Urothelium cell line (cell line): Measurements from ENCODE around the gene GMPR2.

Experiments used
- DNase-seq: peaks from one replicate; pipeline ENCODE4 v3.0.0; 2011; ENCODE audit warnings: low spot score, mixed read lengths
- FAIRE-seq: peaks from 2 replicates; lab custom pipeline; 2011; peaks lifted over from hg19 to GRCh38; lab: Jason Lieb, UNC

The GMPR2 gene

DNA sequence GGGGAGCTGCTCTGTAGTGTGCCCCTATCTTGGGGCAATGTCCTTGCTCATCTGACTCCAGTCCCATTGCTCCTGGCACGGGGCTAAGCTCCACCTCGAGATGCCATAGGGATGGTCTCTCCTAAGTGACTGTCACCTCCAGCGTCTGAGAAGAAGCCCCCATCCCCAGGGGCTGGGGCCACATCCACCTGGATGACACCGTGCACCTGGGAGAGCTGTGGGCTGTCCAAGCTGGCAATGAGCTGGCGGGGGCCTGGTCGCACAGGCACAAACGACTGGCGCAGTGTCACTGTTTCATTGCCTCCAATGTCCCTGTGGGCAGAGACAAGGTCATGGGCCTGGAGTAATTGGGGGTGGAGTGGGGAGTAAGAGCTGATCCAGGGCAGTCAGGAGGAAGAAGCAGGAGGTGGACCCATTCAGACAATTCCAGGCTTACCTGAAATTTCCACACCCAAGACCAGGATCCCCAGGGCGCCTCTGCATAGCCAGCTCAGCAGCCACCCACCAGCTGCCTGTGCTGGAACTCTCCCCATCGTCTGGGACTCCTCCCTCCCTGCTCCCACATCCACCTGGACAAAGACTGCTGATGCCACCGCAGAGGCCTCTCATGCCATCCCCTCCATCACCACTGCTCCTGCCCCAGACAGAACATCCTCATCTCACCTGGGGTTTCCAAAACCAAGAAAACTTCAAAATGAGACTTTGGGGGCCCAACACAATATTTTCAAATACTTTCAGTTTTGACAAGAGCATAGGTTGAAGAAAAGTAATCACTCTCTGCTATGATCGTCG lies 16.7 kb downstream of the GMPR2 start:
- DNase-seq: no peak
- no peak for FAIRE-seq

DNA sequence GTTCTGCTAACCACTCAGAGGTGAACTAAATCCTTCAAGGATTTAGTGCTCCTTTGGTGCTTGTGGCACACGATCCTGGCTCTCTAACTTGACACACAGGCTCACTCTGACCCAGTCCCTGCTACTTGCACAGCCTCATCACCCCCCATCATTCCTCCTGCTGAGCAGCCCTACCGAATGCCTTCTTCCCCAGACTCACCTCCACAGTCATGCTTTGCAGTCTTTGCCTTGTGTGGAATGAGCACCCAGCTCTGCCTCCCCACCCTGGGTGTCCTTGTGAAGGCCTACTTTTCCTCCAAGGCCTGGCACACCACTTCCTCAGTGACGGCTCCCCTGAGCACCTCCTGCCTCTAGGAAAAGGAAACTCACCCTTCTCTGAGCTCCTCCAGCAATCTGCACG lies 17.6 kb downstream of the GMPR2 start:
- DNase-seq: no peak
- FAIRE-seq: no peak

GRCh38 chr14:24251880-24252288 lies 19.2 kb downstream of the GMPR2 start:
- DNase-seq (no peak), FAIRE-seq (no peak)

DNA sequence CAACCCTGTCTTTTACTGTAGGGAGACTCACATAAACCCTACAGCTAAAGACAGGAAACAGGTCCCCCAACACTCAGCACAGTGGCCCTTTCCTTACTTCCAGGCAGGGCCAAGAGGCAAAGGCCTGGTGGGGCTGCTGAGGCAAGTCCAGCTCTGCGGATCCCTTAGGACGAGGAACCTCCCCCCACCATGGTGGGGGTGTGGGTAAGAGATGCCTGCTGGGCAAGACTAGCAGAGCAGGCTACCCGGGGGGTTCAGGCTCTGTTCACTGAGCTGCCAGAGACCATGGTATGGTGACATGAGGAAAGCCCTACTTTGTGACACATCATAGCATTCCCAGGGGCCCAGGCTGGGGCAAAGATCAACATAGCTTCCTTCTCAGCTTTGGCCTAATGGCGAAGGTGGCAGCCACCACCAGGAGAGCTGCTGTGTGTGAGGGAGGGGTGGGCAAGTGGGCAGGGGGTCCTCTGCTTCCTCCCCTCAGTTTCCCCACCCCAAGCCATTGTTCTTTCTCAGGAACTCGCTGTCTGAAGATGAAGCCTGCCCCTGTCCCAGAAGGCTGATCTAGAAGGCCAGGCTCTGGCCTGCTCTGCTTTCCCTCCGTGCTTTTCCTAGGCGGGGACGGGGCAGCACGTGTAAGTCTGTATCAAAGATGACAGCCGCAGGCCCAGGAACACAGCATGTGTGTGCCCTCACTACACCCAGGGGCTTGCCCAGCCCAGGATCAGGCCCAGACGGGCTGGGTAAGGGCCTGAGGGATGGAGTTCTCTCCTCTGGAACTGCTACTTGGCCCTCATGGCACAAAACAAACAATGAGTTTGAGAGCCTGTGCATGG lies 19.8 kb downstream of the GMPR2 start:
- FAIRE-seq (no peak), DNase-seq (no peak)

GRCh38 chr14:24253936-24254335 lies 21.2 kb downstream of the GMPR2 start:
- FAIRE-seq: no peak

GRCh38 chr14:24254630-24255392 lies 22.1 kb downstream of the GMPR2 start:
- DNase-seq: no peak
- FAIRE-seq: no peak

More at GRCh38 chr14:24253936-24254335, 21.2 kb downstream of the GMPR2 start:
- no peak for DNase-seq

DNA sequence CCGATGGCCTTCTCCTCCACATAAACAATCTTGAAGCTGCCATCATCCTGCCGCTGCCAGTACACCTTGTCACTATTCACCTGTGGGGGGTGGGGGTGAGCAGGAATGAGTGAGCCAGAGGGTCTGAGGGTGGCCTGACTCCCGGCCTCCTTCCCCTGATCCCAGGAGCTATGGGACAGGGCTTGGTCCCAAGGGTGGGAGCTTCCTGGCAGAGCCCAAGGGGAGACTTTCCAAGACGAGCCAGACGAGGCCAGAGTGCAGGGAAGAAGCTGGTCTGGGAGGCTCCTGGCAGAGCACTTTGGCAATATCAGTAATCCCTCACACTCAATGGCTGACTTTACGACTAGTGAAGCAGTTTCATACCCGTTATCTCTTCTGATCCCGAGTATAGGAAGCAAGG lies 22.7 kb downstream of the GMPR2 start:
- DNase-seq: no peak
- no peak for FAIRE-seq

GRCh38 chr14:24255931-24256711 lies 23.4 kb downstream of the GMPR2 start:
- FAIRE-seq (no peak), DNase-seq (no peak)

DNA sequence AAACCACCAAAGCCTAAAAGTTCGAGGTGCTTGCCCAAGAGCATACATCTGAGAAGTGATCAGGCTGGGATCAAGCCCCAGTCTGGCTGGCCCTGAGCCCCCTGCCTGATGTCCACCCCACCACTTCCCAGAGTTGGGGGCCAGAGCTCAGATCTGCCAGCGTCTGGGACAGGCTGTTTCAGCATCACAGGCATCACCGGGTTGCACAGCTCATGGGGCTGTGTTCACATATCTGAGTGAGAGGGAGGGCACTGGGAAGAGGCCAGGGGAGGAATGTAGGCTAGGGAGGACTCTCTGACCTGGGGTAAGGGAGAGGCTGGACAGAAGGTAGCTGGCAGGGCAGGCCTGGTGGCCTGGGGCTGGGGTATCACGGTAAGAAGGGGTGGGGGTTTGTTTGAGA lies 24.2 kb downstream of the GMPR2 start:
- DNase-seq (no peak), FAIRE-seq (no peak)

DNA sequence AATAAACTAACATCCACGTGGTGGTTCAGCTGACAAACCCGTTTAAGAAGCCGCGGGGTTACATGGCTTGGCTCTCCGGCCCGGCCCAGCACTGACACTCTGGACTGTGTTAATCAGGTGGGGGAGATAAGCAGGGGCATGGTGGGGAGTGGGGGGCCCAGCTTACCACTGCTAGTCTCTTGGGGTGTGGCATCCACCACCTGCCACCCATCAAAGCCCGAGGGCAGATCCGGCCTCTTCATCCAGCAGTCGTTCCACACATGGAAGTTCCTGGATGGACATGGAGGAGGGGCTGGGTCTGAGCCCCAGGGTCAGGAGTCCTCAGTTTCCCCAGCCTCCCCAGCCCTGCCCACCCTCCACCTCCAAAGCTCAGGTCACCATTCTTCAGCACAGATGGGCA lies 25.4 kb downstream of the GMPR2 start:
- no peak for DNase-seq
- FAIRE-seq: no peak

- no peak for DNase-seq
- FAIRE-seq: no peak
Measured at GRCh38 chr14:24258548-24259265, 26.0 kb downstream of the GMPR2 start.

- FAIRE-seq (peak; percentile 30), DNase-seq (peak; percentile 86)
Measured at GRCh38 chr14:24259282-24260025, 26.7 kb downstream of the GMPR2 start.

DNA sequence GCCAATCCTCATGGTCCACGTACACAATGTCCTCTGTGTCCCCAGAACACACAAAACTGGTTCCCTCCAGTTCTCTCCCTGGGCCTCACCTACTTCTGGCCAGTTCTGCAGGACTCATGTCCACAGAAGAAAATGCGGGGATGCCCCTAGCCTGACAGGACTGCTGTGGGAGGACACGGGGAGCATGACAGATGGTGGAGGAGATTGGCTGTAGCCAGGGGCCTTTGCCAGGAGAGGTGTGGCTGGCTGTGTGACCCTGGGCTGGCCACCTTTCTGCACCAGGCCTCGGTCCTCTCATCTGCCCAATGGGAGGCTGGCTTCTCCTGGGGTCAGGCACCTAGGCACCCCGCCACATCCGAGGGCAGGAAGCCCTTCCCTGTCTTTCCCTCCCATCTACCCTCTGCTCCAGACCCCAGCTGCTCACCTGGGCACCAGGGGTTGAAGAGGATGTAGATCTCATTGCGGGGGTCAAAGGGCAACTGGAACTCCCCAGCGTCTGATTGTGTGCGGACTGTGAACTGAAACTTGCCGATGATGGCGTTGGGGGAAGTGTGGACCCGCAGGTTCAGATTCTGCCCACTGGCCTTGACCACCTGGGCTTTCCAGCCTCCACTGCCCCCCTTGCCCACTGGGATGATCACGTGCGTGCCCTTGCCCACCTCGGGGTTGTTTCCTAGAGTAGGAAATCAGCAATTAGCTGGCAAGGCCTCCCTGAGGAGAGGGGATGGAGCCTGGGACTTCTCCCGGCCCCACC lies 27.5 kb downstream of the GMPR2 start:
- DNase-seq: no peak
- FAIRE-seq: no peak

DNA sequence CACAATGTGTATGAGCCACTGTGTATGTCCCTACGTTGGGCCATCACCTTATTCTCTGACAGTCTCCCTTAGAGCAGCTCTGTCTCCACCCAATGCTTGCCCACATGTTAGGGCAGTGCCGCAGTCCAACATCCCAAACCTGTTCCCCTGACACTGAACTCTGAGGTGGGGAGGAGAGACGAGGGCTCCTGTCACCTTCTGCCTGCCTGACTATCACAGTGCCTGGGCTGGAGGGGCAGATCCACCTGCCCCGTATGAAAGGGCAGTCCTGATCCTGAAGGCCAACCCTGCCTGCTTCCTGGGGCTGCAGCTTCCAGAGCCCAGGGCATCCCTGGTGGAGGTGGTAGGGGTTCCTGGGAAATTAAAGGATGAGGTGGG lies 28.0 kb downstream of the GMPR2 start:
- FAIRE-seq (no peak), DNase-seq (no peak)

DNA sequence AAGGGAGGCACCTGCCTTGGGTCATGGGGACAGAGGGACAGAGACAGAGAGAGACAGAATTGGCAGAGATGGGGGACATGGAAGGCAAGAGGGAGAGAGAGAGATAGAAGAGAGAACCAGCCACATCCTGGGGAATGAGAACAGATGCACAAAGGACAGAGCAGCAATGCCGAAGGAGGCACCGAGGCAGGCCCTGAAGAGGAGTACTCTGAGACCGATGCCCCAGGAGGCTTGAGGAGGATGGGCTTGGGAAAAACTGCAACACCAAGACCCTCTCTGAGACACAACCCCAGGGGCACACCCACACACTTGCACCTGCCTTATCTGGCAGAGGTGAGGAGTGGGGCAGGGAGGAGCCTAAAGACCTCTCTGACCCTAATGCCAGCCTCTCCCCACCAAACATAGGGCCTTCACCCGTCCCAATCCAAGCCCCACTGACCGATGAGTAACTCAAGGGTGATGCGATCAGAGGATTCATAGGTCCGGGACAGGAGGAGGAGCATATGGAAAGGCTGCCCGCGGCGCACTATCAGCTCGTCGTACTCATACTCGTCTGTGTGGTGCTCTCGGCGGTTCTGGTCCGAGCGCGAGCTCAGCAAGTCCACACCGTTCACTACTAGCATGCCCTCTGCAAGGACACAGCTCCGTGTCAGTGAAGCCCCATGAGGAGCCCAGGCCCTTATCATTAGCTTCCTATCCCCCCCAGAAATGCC lies 28.7 kb downstream of the GMPR2 start:
- no peak for FAIRE-seq
- DNase-seq: no peak

GRCh38 chr14:24261969-24262327 lies 29.2 kb downstream of the GMPR2 start:
- DNase-seq (no peak), FAIRE-seq (no peak)

DNA sequence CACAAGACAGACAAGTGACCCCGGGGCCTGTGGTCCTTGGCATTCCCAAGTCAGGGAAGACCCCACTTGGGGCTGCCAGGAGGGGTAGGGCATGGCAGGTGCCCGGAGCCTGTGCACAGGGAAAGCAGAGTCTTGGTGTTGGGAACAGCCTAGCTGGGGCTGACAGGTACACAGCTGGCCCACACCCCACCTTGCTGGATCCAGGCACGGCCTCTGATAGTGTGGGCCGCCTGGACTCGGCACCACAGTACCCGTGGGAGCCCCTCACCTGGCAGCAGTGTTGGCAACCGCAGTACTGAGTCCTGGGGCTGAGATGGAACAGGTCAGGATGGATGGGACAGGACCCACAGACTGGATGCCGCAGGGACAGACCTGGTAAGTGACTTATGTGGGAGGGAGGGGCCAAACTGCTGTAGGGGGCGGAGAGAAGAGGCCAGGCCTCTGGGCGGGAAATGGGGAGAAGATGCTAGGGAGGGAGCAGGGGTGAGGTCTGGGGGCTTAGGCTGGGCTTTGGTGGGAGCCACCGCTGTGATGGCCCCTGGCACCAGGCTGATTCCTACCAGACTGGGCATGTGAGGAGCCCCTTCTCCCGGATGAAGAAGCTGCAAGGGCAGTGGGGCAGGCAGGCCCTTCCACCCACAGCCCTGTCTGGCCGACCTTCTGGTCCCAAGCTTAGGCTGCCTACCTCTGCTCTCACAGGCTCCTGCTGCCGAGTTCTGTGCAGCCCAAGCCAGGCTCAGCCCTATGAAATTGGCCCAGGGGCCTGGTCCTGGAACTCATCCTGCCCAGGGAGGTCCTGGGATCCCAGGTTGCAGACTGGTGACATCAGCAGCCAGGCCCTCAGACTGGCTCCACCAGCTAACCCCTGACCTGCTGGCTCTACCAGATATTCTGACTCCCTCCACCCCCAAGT lies 30.3 kb downstream of the GMPR2 start, which contains the start of gene TGM1:
Gene TGM1 (minus strand): TSS at position 357 of the 913 bp plus-strand sequence. CDS start 825 bp downstream, outside the sequence.
- no peak for DNase-seq

More for the DNA sequence above, 30.3 kb downstream of the GMPR2 start, which contains the start of gene TGM1:
- FAIRE-seq: no peak
